ENCODE results near the gene NABP2.
"Not testable (repeated sequence)": the region's sequence is repeated elsewhere in the genome, so short reads cannot be mapped to it uniquely, and the experiment has no call there.

NABP2 gene

DNA sequence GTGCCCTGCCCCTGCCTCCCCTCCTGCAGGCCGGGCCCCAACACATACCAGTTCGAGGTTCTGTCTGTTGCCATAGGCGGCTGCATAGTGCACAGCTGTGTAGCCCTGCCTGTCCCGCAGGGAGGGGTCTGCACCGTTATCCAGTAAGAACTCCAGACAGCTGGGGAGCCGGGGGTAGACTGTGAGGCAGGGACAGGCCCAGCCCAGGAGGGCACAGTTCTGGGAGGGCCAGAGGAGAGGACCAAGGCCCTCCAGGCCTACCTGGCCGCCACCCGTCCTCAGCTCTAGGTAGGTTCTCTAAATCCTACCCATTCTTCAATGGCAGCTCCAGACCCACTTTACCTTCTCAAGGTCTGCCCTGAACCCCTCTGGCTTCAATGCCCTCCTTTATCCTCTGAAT is 24.6 kb downstream of the NABP2 start:
- FAIRE-seq: no peak

DNA sequence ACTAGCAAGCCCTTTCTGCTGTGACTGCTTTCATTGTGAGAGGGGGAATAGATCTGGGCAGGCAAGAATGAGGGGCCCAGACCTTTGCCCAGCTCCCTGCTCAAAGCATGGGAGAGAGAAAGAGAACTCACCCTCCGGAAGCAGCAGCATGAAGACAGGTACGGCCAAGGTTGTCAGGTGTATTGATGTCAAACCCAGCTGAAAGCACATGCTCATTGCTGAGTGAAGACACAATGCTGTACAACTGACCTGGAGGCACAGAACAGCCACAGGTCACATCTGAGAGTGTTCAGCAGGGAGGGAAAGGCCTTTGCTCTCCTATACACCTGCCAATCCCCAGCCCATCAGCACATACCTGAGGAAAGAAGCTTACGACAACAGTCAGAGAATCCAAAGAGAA is 28.5 kb downstream of the NABP2 start:
- FAIRE-seq: no peak

DNA sequence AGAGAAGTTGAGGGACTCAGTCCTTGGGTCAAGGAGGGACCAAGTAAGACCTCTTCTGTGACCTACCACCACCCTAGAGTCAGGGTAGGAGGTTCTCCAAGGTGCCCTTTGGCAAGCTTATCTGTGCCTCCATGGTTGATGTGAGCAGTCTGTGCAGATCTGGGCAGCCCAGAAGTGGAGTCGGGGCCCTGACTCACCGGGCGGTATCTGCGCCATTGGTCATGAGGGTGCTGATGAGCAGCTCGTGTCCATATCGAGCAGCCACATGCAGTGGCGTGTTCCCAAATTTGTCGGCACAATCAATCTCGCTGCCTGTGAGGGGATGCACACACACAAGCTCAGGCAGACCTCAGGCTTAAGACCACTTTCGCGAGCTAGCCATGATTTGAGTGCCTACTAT is 28.9 kb downstream of the NABP2 start:
- FAIRE-seq: no peak

DNA sequence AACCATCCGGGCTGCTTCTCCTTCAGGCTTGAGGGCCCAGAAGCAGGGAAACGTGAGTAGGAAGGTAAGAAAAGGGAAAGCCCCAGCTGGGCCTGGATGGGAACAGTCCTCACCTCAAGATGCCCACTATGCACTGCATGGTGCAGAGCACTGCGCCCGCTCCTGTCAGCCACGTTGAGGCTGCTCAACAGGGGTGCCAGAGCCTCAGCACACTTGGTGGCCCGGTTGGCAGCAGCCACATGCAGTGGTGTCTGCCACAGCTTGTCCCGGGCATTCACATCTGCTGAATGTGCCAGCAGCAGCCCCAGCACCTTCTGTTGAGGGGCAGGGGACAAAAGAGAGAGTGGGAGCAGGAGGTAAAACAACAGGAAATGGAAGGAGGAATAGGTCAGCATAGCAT is 31.5 kb downstream of the NABP2 start:
- FAIRE-seq: no peak

DNA sequence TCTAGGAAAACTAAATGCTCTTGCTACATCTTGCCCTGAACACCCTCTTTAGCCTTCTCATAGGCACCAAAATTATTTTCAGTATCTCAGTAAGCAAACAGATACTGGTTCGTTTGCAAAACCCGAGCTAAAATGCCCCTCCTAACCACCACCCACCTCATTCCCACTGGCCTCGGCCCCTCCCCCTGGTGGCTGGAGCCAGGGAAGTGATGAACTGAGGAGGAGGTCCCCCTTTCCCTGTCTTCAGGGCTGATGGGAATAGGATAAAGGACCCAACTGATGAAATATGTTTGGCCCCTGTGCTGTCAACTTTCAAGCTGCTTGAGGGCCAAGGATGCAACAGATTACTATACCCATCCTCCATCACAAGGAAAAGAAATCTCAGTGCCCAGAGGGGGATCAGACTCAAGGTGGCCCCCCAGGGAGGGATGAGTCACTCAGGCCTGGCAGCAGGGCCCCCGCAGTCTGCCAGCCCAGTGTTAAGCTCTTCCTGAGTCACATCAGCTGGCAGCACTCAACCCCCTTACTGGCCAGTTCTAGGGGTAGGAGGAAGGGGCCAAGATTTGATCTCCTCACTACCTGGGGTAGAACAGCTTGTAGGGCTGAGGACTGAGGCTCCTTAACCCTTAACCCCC is 32.3 kb downstream of the NABP2 start:
- no peak for FAIRE-seq

DNA sequence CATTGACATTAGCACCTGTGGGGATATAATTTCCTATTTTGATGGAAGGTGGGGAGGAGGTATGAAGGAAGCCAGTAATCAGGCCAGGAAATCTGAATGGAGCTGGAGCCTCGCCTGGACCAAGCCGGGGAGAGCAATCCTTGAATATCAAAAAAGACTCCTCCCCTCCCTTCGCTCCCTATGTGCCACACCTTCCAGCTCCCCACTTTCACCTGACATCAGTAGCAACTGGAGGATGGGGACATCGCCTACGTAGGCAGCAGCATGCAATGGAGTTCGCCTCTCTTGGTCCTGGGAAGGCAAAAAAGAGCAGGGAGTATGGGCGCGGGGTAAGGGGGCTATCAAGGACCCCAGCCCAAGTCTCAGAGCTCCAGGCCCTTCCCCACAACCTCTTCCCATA is 32.9 kb downstream of the NABP2 start:
- no peak for FAIRE-seq

DNA sequence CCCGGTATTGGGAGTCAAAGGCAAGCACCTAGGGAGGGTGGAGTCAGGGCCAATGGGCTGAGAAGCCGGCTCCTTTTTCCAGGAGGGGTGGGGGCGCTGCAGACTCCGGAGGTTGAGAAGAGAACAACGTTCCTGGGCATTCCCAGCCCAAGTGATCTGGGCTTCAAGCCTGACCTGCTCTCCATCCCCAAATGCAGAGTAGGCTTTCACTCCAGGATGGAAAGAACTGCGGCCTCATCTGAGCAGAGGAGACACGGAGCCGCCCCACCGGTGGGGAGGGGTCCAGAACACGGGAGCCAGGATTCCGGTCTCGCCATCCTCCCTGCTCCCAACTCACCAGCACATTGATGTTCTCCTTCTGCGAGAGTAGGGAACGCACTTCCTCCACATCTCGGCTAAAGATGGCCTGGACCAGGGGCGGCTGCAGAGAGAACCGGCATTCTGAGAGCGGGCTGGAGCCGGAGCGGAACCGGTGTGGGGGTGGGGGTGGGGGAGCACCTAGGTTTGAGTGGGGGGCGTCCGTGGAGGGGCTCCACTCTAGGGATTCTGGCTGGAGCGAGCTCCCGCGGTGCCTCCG is 33.4 kb downstream of the NABP2 start:
- FAIRE-seq: no peak

DNA sequence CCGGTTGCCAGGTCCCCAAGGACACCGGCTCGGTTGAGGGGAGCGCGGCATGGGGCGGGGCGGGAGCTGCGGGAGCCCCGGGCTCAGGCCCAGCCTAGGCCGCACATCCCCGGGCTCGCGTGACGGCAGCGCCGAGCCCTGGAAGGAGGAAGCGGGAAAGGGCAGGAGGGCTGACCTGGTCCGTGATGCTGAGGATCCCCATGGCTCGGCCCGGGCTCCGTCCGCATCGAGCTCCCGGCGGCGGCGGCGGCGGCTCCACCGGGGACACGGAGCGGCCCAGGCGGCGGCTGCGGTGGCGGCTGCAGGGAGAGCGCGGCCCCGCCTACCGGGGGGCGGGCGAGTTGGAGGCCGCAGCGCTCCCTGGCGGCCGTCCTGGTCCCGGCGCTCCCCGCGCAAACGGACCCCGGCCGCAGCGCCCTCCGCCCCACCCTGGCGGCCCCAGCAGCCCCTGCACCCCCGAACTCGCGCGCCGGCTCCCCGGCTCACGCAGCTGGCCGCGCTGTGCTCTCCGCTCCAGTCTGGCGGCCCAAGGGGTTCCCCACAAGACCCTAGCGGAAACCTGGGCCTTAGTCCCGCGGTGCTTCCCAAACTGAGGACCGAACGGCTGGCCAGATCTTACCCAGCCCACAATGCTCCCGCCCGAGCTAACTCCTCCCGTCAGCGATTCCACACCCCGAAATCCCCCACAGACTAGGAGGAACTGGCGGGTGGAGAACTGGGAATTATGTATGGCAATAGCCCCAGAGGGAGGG is 34.1 kb downstream of the NABP2 start, which contains the start of gene ANKRD52:
ANKRD52 (minus strand) TSS at position 317 of the 752 bp plus-strand sequence; CDS start at position 202, 115 bp downstream.
- no peak for FAIRE-seq

DNA sequence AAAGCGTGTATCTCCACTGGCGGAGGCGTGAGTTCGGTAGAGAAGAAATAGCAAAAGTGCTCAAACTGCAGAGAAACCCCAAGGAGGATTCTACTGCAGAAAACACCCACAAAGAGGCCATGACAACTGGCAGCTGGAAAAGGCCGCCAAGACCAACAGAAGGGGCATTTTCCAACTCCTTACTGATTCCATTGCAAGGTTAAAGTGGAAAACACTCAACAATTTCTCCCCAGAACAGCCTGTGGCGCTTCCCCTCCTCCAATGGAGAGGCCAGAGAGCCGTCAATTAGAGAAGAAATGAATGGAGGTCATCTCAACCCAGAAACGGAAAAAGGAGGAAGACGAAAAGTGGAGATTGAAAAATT is 34.7 kb downstream of the NABP2 start:
- FAIRE-seq: no peak

DNA sequence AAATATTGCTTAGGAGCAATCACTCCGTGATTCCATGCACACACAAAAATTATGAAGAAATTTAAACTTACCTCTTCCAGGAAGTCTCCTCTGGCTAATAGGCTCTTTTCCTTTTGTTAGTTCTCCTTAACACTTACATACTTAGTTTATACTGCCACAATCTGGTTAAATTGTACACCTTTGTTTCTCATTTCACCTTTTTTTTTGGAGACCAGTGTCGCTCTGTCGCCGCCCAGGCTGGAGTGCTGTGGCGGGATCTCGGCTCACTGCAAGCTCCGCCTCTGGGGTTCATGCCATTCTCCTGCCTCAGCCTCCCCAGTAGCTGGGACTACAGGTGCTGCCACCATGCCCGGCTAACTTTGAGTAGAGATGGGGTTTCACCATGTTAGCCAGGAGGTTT is 36.2 kb downstream of the NABP2 start:
- FAIRE-seq: no peak

DNA sequence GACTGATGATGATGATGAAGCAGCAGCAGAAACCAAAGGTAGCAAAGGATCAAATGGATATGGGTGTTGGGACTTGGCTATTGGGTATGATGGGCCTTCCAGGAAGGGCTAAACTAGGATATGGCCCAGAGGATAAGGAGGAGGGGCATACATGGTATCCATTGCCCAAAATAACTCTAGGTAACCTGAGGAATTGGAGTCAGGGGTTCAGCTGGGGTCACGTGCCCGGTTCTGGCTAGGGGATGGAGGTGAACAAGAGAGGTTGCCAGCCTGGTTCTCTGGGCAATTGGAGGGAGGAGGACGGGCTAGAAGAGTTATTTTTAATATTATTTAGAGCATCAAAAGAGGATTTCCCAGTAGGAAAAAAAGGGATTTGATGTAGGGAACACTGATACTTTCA is 36.8 kb downstream of the NABP2 start:
- FAIRE-seq: no peak

DNA sequence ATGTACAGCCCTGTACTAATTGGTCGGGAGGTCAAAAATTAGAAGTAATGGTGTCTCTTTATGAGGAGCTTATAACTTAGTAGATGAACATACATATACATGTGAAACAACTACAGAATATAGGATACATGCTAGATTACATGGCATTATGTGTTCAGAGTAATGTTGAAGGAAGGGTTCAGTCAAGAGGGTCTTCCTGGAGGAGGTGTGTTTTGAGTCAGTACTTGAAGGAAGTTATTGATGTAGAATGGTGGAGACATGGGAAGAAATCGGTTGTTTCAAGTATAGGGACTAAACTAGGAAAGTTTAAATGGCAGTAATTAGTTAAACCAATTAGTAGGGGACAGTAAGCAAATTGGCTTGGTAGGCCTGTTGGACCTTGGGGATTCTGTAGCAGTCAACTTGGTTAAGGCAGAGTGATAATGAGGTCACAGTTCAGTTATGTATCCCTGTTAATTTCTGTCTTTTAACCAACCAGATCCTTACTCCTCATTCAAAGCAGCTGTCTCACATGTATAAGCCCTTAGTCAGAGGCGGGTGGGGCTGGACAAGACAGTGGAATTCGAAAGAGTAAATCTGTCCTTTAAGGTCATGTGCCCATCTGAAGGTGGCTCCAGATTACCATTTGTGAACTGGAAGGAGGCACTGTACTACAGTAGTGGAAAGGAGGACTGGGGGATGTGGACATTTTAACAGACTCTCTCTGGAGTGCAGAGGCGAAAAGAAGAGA is 37.5 kb downstream of the NABP2 start:
- FAIRE-seq: no peak

DNA sequence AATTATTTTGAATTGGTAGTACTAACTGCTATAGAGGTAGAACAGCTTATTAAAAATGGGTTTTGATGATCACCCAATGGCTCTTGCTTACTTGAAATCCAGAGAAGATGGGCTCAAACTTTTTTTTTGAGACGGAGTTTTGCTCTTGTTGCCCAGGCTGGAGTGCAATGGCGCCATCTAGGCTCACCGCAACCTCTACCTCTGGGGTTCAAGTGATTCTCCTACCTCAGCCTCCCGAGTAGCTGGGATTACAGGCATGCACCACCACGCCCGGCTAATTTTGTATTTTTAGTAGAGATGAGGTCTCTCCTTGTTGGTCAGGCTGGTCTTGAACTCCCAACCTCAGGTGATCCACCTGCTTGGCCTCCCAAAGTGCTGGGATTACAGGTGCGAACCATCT is 38.8 kb downstream of the NABP2 start:
- not testable (repeated sequence) for FAIRE-seq

DNA sequence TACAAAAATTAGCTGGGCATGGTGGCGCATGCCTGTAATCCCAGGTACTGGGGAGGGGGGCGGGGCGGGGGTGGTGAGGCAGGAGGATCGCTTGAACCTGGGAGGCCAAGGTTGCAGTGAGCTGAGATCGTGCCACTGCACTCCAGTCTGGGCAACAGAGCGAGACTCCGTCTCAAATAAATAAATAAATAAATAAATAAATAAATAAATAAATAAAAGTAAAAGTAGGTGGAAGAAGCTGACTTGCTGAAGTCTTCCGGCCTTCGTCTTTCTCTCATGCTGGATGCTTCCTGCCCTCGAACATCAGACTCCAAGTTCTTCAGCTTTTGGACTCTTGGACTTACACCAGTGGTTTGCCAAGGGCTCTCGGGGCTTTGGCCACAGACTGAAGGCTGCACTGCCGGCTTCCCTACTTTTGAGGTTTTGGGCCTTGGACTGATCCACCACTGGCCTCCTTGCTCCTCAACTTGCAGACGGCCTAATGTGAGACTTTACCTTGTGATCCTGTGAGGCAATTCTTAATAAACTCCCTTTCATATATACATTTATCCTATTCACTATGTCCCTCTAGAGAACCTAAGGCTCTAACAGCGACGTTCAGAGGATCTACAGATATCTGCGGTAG is 42.0 kb downstream of the NABP2 start:
- FAIRE-seq: not testable (repeated sequence)

DNA sequence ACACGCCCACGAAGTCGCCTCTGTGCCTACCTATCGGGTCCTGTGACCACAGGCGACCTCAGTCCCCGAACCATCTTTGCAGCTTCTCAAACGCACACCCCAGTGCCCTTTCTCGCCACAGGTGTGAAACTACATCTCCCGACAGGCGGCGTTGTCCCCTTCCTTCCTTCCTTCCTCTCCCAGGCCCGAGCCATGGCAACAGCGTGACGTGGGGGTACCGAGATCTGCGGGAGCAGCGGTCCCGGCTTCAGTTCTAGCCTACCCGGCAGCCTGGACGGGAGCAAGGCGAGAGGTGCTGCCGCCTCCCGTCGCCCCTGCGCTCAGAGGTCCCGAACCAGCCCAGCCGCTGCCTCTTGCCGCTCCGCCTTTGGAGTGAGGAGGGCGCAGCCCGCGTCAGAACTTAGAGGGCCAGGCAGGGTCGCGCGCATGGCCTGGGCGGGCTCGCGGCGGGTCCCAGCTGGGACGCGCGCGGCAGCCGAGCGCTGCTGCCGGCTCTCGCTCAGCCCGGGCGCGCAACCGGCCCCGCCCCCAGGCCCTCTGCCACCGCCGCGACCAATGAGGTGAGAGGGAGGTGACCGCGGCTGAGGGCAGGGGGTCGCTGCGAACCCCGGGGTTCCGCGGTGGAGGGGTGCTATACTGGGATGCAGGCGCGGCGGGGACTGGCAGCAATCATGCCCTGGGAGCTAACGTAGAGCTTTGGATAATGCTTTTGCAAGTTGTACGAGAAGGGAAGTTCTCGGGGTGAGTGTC is 42.7 kb downstream of the NABP2 start, which contains the start of gene COQ10A:
COQ10A (plus strand) TSS at position 250 of the 750 bp plus-strand sequence; CDS start at position 427, 177 bp downstream.
- FAIRE-seq: no peak

DNA sequence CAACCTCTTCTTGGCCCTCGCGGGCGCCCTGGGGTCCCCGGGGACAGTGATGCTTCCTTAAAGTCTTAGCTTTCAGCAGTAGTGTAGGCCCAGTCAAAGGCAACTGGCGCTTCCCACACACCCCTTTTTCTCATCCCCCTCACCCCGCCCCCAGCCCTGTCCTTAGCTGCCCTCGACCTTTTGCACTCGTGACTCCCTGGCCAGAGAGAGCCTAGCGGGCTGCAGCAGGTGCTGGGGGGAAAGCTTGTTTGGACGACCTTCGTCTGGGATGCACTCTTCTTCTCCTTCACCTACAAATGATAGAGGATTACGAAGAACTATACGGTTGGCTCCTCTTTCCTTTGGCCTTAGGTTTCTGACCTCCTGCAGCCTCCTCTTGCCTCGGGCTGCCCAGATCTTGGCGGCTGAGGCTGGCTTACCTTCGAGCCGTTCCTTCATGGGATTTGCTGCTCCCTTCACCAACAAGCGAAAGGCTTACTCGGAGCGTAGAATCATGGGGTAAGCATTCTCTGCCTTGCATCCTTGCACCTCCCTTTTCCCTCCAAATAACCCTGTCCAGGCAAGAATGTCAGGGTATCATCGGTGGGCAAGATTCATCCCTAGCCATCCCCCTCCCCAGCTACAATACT is 43.4 kb downstream of the NABP2 start:
- FAIRE-seq: no peak

DNA sequence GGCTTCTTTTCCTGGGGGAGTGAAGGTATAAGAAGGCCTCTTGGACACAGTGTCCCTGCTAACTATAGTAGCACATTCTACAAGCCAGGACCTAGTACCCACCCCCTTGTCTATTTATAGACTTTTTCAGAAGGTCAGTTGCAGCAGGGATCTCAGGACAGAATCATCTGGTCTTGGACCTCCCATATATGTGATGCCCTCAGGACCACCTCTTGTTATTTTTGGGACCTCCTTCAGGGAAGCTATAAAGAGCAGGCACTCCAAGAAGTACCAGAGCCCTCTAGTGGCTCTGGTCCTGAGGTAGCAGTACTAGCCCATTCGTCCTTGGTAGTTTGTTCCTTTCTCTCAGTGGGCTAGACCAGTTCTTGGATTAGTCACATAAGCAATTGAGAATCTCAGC is 46.9 kb downstream of the NABP2 start:
- no peak for FAIRE-seq

DNA sequence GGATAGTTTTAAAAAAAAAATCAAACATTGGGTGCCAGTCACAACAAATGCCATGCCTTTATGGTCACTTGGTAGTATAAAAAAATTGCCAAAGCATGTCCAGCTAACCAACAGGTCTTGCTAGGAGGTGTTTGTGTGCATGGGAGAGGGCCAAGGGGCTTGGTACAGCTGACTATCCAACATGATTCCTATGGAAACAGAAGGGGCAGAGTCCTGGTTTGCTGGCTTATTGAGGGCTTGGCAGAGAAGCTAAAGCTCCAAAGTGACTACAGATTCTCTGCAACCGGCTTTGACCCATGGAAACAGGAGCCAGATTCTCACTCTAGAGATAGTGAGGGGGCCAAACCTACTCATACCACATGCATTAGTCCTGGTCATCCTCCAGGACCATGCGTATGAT is 48.3 kb downstream of the NABP2 start:
- not testable (repeated sequence) for FAIRE-seq

DNA sequence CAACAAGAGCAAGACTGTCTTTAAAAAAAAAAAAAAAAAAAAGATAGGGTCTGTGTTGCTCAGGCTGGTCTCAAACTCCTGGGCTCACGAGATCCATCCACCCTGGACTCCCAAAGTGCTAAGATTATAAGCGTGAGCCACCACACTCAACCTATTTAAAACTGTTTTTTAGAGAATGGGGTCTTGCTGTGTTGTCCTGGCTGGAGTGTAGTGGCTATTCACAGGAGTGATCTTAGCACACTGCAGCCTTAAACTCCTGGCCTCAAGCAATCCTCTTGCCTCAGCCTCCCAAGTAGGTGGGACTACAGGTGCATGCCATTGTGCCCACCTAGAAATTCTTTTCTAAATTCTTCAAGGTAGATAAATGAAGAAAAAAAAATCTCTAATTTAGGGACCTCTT is 50.2 kb downstream of the NABP2 start:
- FAIRE-seq: no peak

DNA sequence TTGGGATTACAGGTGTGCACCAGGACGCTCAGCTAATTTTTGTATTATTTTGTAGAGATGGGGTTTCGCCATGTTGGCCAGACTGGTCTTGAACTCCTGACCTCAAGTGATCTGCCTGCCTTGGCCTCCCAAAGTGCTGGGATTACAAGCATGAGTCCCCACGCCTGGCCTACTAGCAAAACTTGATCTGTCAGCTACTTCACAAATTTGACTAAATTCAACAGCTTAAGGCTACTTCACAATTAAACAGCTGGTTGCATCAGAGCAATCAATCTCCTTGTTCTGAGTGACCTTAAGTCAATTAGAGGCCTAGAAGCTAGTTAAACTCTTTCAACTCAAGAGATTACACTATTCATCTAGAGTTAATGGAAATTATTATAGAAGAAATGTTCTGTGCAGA is 54.8 kb downstream of the NABP2 start:
- no peak for FAIRE-seq
